NCI-H345 (cell line): Measurements from ENCODE around the gene RXFP4.

ENCODE experiments used
- DNase-seq: peaks from one replicate; lab custom pipeline; 2025; lab: John Stamatoyannopoulos, UW

The RXFP4 gene

DNA sequence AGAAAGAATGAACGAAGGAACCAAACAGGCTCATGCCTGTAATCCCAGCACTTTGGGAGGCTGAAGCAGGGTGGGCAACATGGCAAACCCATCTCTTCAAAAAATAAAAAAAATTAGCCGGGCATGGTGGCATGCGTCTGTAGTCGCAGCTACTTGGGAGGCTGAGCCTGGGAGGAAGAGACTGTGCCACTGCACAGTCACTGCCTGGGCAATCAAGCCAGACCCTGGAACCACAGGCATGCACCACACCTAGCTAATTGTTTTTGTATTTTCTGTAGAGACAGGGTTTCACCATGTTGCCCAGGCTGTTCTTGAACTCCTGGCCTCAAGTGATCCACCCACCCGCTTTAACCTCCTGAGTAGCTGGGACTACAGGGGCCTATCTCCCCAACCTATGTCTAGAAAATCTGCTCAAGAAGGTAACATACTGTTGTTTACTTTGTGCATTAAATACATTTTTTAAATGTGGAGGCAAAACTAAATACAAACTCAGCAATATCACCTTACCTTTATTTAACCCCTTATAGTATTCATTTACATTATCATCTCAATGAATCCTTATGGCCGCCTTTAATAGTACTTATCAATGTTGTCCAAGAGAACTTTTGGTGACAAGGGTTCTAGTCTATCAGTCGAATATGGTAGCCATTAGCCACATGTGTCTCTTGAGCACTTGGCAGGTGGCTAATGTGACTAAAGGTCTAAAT, 10.0 kb upstream of the RXFP4 start:
- no peak for DNase-seq

DNA sequence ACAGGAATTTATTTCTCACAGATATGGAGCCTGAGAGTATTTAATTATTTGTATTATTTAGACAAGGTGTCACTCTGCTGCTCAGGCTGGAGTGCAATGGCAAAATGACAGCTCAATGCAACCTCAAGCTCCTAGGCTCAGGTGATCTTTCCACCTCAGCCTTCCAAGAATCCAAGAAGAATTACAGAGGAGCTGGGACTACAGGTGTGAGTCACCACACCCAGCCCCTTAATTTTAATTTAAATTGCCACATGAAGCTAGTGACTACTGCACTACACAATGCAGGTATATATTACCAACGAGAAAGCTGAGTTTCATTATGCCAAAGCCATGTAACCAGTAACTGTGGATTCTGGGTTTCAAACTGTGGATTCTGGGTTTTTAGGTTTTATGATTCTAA, 9.4 kb upstream of the RXFP4 start:
- DNase-seq: no peak

DNA sequence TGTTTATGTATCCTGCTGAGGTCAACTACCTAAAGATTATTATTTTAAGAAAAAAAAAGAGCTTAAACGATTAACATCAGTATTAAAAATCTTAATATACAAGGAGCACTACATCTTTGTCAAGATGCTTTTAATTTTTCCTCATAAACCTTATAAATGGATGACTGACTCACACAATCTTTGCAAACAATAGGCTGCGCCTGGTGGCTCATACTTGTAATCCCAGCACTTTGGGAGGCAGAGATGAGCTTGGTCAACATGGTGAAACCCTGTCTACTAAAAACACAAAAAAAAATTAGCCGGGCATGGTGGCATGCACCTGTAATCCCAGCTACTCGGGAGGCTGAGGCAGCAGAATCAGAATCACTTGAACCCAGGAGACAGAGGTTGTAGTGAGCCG, 9.0 kb upstream of the RXFP4 start:
- DNase-seq: no peak

DNA sequence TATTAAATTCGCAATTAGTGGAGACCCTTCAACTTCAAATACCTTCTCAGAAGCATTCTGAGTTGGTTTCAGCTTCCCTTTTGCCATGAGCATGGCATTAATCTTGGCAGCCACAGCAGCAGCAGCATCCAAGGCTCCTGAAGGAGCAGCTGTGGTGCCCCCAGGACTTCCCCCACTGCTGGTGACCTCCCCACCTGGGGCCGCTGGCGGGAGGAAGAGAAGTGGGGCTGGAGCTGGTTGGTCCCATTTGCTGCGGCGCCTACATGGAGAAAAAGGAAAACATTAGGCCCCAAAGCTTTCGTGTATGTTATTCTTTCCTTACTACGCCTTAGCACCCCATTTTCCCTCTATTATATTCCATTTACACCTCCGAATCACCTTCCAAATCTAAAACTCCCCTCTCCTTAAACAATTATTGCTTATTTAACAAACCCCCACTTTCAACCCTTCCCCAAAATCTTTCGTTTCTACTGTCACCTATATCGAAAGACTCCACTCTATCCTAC, 7.8 kb upstream of the RXFP4 start:
- DNase-seq: no peak

DNA sequence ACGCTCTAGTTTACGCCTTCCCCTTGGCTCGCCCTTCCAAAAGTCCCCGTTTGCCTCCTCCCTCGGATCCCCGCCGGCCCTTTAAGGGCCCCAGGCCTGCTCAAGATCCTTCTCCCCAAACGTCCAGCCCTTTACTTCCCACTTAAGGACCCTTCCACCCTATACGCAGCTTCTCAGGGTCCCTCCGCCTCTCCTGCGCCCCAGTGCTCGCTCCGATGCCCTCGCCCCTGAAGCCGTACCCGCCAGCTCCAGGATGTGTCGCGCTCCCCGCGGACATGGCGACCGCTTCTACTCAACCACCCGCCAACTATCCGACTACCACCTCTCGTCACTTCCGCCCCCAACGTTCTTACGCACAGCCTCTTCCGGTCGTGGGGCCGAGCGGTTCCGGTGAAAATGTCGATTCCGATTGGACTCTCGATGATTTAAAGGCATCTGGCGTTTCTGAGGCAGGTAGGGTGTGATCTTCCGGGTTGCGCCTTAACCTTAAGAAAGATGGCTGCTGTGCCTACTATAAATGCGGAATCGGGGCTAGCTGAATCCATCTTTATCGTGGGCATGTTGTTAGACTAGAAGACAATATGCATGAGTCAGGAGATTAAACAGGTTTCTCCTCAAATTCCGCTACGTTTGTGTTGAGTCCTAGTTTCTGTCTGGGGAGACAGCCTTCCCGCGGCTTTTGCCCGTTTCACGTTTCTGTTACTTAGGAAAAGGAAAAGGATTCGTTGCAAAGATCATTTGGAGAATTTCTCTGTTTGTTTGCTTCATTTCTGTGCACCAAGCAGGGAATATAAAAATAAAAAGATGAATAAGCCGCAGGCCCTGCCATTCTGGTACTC, 7.1 kb upstream of the RXFP4 start, which contains the start of gene KHDC4:
Gene KHDC4, minus strand, starts transcription at position 317 of the 839 bp plus-strand sequence. Its CDS starts 40 bp downstream, at position 277.
- peak; percentile 100 for DNase-seq

DNA sequence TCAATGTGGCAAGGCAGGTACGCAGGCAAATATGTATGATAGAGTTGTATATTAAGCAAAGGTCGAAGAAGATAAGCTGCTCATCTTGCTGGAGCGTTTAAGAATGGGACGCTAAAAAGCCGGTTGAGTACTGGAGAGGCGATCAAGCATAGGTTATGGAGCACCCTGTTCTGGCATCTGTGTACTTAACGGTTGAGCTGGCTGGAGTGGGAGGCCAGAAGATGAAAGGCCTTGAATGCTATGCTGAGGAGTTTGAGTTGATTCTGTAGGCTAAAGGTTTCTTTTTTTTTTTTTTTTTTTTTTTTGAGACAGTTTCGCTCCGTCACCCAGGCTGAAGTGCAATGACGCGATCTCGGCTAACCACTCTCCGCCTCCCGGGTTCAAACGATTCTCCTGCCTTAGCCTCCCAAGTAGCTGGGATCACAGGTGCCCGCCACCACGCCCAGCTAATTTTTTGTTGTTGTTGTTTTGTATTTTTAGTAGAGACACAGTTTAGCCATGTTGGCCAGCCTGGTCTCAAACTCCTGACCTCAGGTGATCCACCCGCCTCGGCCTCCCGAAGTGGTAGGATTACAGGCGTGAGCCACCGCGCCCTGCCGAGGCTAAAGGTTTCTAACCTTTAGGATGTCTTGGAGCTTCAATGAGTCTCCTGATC, 6.4 kb upstream of the RXFP4 start:
- DNase-seq: peak; percentile 72

DNA sequence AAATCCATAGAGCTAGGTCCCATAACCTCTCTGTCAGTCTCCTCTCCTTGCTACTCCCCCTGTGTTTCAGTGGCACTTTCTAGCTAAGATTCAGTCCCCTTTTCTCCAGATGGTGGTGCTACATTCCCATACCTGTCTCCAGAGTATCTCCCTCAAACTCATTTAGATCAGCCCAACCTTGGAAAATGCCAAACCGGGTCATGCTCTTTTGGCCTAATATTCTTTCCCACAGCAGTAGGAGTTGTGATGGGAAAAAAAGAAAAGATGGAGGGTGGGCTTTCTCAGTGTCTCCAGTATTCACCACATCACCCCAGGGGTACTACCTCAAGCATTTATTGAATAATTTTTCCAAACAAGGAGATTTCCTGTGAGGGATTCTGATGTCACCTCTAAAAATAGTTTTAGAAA, 3.2 kb upstream of the RXFP4 start:
- DNase-seq: peak; percentile 90

DNA sequence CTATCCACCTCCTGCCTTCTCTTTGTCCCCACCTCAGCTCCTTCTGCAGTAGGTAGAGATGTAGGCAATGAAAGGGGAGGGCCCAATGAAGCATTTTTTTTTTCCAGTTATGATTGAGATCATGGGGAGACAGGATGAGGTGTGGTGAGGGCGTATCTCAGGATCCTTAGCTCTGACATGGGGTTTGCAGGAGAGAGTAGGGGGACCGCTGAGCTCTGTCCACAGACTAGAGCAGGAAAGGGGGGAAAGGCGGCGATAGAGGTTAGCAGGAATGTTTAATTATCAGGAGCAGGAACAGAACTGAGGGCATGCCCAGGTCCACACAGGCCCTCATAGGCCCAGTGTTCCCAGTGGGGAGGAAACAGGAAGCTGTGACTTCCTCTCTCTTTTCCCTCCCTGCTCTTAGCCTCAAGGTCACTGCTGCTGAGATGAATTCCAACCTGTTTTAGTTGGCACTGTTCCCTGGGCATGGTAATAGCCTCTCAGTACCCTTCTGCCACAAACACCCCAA, 901 bp upstream of the RXFP4 start:
- no peak for DNase-seq

DNA sequence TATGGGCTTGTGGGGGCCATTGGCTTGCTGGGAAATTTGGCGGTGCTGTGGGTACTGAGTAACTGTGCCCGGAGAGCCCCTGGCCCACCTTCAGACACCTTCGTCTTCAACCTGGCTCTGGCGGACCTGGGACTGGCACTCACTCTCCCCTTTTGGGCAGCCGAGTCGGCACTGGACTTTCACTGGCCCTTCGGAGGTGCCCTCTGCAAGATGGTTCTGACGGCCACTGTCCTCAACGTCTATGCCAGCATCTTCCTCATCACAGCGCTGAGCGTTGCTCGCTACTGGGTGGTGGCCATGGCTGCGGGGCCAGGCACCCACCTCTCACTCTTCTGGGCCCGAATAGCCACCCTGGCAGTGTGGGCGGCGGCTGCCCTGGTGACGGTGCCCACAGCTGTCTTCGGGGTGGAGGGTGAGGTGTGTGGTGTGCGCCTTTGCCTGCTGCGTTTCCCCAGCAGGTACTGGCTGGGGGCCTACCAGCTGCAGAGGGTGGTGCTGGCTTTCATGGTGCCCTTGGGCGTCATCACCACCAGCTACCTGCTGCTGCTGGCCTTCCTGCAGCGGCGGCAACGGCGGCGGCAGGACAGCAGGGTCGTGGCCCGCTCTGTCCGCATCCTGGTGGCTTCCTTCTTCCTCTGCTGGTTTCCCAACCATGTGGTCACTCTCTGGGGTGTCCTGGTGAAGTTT, 550 bp downstream of the RXFP4 start:
- DNase-seq: no peak

DNA sequence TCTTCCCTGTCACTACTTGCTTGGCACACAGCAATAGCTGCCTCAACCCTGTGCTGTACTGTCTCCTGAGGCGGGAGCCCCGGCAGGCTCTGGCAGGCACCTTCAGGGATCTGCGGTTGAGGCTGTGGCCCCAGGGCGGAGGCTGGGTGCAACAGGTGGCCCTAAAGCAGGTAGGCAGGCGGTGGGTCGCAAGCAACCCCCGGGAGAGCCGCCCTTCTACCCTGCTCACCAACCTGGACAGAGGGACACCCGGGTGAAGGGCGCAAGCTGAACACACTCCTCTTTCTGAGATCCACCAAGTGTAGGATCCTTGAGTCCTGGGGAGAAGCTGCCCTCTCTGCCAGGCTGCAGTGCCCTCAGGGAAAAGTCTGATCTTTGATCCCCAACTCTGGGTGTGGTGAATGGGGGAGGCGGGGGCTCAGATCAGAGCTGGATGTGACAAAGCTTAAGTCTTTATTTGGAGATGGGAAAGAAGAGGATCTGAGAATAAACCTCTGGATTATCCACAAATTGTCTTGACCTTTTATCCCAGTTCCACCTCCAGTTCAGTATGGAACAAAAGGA, 1.2 kb downstream of the RXFP4 start:
- no peak for DNase-seq

DNA sequence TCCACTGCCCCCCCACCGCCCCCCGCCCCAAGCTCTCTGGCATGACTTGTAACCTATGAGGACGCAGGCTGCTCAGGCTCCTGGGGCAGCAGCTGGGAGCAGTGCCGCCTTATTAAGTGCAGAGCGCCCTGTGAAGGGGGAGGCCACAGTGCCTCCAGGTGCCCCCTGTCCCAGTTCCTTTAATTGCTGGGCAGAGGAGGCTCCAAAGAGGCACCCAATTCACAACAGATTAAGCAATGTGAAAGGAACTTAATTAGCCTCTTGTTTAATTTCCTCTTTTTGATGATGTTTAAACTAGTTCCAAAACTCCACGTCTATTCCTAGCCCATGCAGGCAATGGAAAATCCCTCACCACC, 3.0 kb downstream of the RXFP4 start:
- DNase-seq: peak; percentile 69

DNA sequence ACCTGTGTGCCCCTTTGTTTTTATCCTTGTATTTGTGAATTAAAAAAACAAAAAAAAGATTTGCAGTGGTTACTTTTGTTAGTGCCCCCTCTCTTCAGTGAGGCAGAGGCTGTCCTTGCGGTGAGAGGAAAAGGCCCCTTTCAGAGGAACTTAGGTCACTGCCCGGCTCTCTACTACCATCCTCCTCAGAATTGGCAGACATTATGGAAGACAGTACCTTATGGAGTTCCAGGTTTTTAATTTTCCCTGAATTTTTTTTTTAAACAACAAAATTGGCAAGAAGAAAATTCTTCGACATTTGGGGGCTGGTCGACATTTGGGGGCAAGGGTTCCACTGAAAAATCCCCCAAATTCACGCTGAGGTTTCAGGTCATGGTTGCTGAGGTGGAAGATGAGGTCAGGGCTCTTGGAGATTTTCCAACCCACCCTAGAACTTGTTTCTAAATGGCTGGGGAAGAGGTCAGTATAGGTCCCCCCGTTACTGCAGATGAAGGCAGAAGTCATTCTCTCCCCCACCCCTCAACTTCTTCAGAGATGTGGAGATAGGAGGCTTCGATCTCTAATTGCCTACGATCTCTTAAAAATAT, 5.3 kb downstream of the RXFP4 start:
- no peak for DNase-seq

DNA sequence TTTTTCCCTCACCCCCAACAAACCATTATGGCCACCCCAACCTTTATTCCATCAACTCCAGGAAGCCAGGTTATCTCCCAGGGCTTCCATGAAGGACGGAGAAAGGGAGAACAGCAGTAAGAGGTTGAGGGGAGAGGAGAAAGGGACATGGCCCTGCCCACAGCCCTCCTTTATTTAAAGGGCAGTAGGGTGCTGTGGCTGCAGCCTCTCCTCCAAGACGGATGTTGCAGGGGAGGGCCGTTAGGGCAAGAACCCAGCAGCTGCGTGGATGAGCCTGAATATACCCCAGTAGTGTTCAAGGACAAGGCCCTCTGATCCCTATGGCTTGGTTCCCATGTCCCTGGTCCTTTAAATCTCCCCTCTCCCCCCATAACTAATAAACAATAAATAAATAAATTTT, 5.9 kb downstream of the RXFP4 start:
- no peak for DNase-seq

DNA sequence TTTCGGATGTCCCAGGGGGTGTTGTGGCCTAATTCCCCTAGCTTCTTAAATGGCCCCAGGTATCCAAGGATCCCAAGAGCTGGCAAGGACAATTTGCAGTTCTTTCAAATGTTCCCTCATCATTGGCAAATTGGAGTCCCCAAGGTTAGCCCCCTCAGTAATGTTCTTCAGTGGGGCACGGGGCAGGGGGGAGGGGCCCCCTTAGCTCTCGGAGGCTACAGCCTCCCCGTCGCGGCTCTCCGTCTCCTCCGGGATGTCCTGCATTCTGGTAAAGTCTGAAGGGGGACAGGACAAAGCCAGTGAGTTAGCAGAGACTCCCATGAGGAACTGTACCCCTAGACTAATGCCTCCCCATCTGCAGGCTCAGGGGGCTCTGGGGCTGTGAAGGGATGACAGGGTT, 6.3 kb downstream of the RXFP4 start:
- no peak for DNase-seq

DNA sequence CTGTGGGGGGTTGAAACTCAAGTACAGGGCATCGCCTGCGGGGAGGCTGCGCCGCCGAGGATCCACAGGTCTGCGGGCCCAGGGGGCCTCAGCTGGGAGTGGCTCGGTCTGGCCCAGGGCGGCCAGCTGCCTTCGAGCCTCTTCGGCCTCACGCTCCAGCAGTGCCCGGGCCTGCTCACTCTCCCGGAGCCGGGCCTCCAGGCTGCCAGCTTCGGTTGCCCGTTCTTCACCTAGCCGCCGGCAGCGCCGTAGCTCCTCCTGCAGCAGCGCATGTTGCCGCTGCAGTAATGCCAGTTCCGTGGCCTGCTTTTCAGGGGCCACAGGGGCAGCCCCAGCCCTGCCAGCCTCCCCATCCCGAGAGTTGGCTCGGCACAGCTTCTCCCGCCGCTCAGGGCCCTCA, 9.4 kb downstream of the RXFP4 start:
- DNase-seq: no peak

DNA sequence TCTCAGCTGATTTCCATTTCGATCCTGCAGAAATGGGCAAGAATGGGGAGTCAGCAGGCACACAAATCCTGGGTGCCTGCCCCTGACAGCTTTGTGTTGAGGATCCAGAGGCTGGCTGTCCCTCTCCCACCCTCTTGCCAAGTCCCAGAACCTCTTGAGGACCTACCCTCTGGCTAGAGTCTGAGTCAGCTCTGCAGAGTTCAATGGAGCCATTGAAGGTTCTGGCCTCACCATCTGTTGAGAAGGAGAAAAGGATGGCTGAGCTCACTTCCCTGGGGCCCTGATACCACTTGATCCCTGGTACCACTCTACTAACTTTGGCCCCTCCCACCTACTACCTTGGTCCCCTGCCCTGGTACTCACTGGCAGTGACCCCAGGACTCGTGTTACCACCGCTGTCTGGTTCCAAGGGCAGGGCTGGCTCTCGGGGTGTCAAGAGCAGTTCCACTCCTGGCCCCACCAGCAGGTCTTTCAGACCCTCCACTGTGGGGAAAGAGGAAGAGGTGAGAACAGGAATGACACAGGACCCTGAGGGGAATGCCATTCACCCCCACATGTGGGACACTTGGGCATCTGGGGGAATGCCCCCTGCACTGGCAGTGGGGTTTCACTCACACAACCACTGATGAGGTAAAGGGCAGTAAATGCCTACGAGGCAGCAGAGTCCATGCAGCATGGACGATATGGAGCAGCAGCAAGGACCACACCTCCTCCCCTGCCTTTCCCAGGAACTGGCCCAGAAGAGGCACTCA, 10.5 kb downstream of the RXFP4 start:
- no peak for DNase-seq

DNA sequence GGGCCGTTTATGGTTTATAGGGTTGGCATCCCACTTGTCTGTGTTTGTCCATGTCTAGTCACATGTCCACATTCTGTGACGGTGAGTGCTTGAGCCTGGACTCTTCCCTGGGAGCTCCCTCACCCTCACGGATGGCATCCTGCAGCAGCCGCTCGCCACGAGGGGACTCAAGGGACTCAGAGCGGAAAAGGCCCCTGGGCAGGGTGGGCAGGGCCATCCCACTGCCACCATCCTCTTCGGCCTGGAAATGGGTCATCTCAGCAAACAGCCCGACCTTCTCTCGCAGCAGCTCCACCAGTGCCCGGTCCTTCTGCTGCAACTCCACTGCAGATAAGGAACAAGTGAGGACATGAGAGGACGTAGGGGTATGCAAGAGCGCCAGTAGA, 11.1 kb downstream of the RXFP4 start:
- DNase-seq: no peak

DNA sequence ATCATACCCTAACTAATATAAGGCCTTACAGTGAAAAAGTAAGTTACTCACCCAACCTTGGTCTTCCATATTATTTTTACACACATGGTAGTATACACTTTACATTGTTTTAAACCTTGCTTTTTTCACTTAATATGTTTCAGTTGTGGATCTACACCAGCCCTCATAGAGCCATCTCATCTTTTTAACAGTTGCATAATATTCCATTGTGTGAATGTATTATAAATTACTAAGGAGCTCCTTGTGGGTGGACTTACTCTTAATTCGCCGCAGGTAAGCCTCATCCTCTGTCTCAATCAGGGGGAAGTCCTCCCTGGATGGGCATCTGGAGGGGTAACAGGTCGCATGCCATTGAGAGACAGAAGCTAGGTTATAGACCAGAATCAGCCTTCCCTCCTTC, 13.2 kb downstream of the RXFP4 start:
- no peak for DNase-seq

DNA sequence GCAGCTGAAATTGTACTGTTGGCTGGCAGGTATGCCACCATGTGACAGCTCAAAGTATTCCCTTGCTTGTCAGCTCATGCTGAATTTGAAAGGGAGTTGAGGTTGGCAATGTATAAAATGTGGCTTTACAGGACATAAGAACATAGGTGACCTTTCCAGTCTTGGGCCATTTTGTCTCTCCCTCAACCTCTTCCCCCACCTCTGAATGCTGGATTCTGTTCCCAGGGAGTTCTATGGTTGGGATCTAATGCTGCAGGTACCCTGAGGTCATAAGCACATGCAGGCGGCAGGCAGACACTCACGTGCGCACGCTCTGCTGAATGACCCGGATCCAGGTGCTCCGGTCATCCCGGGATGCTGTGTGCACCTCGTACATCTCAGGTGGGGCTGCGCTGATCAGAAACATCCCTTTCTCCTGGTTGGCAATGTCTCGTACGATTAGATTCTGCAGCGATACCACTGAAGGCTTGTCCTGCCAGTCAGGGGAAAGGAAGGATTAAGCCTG, 16.0 kb downstream of the RXFP4 start:
- no peak for DNase-seq

DNA sequence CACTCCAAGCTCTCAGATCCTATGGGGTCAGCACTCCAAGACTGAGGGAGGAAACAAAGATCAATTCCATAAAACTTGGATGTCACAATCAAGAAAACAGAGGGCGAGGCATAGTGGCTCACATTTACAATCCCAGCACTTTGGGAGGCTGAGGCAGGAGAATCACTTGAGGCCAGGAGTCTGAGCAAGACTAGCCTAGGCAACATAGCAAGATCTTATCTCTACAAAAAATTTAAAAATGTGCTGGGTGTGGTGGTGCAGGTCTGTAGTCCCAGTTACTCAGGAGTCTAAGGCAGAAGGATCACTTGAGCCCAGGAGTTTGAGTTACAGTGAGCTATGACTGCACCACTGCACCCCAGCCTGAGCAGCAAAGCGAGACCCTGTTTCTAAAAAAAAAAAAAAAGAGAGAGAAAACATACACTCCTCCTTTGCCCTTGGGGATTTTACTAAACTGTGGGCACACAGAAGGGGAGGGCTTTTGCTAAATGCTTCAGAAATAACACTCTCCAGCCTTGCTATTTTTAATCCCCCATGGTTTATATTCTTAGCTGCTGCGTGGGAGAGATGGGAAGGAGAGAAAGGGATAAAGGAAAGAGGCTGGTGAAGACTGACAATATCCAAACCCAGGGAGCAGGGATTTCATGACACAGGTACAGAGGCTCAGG, 18.8 kb downstream of the RXFP4 start:
- DNase-seq: no peak
